ENCODE results near the gene PLEKHN1.
"Not testable (repeated sequence)": the region's sequence is repeated elsewhere in the genome, so short reads cannot be mapped to it uniquely, and the experiment has no call there.

Gene PLEKHN1

DNA sequence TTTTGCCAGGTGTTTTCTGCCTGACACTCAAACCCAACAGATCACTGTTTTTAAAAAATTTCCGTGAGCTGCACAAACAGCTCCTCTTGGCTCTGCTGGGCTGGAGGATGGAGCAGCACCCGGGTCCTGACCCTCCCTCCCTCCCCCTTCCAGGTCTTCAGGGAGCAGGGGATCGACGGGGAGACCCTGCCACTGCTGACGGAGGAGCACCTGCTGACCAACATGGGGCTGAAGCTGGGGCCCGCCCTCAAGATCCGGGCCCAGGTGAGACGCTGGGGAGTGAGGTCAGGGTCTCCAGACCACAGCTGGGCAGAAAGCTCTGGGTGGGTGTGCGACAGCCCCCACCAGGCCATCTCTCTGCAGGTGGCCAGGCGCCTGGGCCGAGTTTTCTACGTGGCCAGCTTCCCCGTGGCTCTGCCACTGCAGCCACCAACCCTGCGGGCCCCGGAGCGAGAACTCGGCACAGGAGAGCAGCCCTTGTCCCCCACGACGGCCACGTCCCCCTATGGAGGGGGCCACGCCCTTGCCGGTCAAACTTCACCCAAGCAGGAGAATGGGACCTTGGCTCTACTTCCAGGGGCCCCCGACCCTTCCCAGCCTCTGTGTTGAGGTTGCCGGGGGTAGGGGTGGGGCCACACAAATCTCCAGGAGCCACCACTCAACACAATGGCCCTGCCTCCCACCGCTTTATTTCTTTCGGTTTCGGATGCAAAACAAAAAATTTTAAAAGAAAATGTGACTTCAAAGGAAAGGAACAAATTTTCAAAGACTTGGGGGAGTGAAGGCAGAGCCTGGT, 22.5 kb upstream of the PLEKHN1 start:
- no peak for DNase-seq (ENCODE audit: low read depth)

- no peak for DNase-seq (ENCODE audit: low read depth)
Observed at GRCh38 chr1:944341-945325, 21.6 kb upstream of the PLEKHN1 start.

DNA sequence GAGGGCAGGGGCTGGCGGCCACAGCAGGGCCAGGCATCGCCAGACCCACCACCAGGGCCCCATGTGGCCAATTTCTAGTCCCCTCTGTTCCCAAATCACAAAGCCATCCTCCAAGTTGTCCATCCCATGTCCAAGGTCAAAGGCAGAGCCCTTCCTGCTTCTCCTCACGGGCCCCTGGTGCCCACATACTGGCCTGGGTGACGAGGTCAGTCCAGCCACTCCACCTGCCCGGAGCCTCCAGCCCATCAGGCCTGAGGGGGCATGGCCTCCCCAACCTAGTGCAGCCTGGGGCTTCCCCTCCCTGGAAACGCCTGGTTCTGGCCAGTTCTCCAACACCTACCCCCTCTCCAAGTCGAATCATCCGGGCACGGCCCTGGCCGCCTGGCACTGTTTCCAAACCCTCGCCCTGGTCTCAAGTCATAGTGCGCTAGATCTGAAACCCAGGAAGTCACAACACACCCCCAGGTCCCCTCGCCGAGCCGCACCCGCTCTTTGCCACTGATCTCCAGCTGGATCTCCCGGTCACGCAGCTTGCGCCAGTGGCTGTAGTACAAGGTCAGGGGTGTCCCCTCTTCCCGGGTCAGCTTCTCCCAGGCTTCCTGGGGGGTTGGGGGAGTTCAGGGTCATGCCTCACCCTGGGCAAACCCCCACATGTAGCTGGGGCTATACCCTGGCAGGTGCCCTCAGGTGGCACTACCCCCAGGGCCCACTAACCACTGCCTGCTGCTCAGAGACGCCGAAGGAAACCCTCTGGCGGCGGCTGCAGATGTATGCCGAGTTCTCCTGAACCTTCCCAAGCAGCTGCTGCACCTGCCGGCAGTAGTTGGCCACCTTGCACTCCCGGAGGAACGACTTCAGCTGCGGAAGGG, 20.4 kb upstream of the PLEKHN1 start:
- DNase-seq (ENCODE audit: low read depth): no peak

DNA sequence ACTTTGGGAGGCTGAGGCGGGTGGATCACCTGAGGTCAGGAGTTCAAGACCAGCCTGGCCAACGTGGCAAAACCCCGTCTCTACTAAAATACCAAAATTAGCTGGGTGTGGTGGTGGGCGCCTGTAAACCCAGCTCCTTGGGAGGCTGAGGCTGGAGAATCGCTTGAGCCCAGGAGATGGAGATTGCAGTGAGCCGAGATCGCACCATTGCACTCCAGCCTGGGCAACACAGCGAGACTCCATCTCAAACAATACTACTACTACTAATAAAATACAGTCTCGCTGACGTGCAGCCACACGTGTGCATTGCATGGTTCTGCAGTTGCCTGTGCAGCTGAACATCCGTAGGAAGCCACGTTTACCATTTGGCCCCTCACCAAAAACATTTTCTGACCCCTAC, 19.5 kb upstream of the PLEKHN1 start:
- not testable (repeated sequence) for DNase-seq (ENCODE audit: low read depth)

- no peak for DNase-seq (ENCODE audit: low read depth)
Observed at GRCh38 chr1:947958-948357, 18.3 kb upstream of the PLEKHN1 start.

- DNase-seq (ENCODE audit: low read depth): no peak
Observed at GRCh38 chr1:950268-950667, 16.0 kb upstream of the PLEKHN1 start.

DNA sequence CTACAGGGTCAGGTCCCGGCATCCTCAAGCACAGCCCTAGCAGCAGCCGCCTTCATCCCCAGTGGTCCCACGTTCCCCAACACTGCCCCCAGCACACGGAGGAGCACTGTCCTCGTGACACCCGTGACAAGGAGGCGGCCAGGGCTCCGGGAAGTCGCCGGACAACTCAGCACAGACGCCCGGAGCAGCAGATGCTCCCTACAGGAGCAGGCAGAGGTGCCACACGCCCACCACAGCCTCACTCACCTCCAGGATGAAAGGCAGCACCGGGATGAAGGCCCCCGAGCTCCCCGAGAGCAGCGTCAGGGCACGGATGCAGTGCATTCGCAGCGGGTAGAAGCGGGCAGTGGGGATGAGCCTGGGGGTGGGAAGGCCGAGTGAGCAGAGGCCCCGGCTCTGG, 15.4 kb upstream of the PLEKHN1 start:
- no peak for DNase-seq (ENCODE audit: low read depth)

DNA sequence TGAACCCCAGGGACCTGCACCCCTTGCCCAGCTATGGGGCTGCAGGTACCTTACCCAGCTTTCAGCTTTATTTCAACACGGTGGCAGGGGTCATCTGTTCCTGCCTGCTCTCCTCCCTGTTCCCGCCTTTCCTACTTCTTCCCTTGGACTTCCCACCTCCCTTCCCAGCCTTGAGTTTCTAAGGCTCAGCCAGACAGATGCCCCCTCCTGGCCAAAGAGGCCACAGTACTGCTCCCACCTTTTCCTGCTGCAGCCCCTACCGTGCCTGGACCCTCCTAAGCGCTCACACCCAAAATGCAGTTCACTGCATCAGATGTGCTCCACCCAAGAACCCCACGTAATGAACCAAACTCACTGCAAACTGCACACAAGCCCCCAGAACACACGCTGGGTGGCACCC, 14.9 kb upstream of the PLEKHN1 start:
- peak; percentile 53 for DNase-seq (ENCODE audit: low read depth)

GRCh38 chr1:952201-952600, 14.1 kb upstream of the PLEKHN1 start:
- no peak for DNase-seq (ENCODE audit: low read depth)

GRCh38 chr1:952603-953002, 13.7 kb upstream of the PLEKHN1 start:
- DNase-seq (ENCODE audit: low read depth): no peak

- DNase-seq (ENCODE audit: low read depth): no peak
Observed at GRCh38 chr1:953524-954320, 12.6 kb upstream of the PLEKHN1 start.

- no peak for DNase-seq (ENCODE audit: low read depth)
Observed at GRCh38 chr1:954927-955326, 11.4 kb upstream of the PLEKHN1 start.

GRCh38 chr1:955474-955873, 10.8 kb upstream of the PLEKHN1 start:
- DNase-seq (ENCODE audit: low read depth): no peak

GRCh38 chr1:956636-957035, 9.6 kb upstream of the PLEKHN1 start:
- no peak for DNase-seq (ENCODE audit: low read depth)

GRCh38 chr1:958823-959730, 7.2 kb upstream of the PLEKHN1 start, which contains the start of gene NOC2L:
NOC2L (minus strand) TSS chr1:959256; CDS start chr1:959240, 16 bp downstream.
- peak; percentile 87 for DNase-seq (ENCODE audit: low read depth)

GRCh38 chr1:959731-960362, 6.4 kb upstream of the PLEKHN1 start:
- no peak for DNase-seq (ENCODE audit: low read depth)

DNA sequence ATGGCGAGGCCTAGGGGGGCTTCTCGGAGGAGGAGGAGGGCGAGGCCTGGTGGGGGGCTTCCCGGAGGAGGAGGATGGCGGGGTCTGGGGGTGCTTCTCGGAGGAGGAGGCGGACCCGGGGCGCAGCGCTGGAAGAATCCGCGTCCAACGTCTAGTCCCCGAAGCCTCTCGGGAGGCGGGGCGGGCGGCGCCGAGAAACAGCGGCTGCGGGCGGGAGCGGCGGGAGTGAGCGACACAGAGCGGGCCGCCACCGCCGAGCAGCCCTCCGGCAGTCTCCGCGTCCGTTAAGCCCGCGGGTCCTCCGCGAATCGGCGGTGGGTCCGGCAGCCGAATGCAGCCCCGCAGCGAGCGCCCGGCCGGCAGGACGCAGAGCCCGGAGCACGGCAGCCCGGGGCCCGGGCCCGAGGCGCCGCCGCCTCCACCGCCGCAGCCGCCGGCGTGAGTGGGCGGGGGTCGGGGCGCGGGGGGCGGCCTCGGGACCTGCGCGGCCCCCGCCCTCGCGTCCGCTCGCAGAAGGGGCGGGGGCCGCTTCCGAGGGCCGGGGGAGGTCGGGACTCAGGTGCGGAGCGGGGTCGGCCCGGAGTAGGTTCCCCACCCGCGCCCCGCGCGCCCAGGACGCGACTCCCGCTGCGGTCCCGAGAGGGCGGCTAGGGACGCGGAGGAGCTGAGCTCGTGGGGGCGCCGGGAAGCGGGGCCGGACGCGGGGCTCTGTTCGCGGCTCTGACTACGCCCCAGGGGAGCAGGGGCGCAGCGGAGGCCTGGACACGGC, 5.7 kb upstream of the PLEKHN1 start, which contains the start of gene KLHL17:
Gene KLHL17, plus strand, starts transcription at position 222 of the 769 bp plus-strand sequence. Its CDS starts 110 bp downstream, at position 332.
- DNase-seq (ENCODE audit: low read depth): peak; percentile 65

GRCh38 chr1:961132-961669, 5.1 kb upstream of the PLEKHN1 start:
- DNase-seq (ENCODE audit: low read depth): no peak

All from EH (cell line).